NCI-H2196 (cell line): ENCODE data around the gene SLC5A10.

ENCODE experiments used
- DNase-seq: peaks from one replicate; lab custom pipeline; 2025; ENCODE audit not compliant: unreplicated experiment; lab: John Stamatoyannopoulos, UW

SLC5A10 gene

DNA sequence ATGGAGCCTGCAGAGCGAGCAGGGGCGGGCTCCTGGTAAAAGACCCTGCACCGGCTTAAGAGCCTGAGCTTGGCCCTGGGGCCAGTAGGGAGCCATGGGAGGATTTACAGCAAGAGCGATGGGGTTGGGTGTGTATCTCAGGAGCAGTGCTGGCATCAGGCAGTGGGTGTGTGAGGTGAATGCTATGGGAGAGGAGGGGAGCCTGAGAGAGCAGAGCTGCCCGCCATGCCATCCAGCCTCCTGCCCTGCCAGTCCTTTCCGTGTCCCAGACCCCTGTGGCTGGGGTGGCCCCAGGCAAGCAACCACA is 29.3 kb downstream of the SLC5A10 start:
- no peak for DNase-seq

DNA sequence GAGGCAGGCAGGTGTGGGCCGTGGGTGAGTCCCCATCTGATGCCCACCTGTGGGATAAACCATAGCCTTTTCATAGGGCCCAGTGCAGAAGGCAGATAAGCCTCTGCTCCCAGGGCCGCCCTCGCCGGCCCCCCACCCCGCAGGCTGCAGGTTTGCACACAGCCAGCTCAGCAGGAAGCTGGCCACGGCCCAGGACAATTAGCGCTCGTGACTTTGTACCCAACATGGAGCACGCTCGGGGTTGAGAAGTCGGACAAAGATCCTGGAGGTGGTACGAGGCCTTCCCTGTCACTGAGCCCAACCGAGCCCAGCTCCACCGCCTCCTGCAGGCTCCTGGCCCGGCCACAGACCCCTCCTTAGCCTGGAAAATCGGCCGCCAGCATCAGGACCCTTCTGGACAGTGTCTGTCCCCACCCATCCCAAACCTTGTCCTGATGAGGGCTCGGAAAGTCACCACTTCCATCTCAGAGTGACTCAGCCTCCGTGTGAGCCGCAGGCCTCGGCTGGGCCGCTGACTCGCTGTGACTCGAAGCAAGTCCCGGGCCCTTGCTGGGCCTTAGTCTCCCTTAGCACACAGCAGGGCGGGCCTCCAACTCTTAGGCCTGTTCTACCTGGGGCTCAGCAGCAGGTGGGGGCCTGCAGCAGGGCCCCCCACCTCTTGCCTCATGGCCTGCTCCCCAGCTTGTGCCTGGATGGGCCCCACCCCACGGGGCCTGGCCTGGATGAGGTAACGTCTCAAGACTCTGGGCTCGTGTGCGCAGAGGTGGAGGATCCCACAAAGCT is 29.9 kb downstream of the SLC5A10 start:
- DNase-seq: no peak

DNA sequence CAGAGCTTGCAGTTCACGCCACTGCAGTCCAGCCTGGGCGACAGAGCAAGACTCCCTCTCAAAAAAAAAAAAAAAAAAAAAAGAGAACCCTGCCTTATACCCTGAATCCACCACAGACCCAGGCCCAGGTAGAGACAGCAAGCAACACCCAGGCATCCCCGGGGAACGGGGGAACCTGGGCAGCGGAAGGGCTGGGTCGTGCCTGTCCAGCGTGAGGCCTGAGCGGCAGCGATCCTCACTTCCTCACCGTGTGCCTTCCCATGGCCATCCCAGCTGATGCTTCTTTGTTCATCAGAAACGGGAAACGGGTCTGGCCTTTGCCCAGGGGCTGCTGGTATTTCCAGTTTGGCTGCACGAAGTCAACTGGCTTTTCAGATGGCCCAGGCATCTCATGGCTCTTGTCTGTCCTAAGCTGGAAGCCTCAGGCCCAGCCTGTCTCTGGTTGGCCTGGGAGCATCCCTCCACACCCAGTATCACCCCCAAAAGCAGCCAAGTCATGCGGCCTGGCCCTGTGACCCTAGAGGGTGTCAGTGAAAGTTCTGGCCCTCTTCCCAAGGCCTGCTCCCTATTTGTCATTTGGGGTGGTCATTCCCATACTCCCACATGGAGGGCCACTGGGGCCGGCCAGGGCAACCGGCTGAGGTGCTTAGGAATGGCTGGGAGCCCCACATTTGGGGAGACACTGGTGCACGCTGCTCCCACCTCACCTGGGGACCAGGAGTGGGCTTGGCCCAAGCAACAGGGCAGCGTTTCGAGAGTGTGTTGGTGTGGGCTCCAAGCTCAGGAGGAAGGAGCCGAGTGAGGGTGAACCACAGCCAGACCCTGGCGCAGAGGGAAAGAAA is 32.5 kb downstream of the SLC5A10 start:
- DNase-seq: no peak

DNA sequence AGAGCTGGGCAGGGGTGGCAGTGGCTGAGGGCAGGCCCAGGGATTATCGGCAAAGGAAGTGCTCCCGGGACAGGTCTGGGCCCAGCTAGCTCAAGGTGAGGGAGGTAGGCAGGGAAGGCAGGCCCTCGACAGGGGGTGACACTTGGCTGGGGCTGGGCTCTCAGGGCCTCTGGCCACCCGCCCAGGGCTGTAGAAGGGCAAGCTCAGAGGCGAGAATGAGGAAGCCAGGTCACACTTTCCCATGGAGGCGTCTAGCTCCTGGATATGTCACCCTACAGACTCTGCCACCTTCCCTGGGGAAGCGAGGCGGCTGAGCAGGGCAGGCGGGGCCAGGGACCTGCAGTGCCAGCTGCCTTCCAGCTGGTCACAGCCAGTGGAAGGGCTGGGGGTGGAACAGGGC is 33.5 kb downstream of the SLC5A10 start:
- no peak for DNase-seq

DNA sequence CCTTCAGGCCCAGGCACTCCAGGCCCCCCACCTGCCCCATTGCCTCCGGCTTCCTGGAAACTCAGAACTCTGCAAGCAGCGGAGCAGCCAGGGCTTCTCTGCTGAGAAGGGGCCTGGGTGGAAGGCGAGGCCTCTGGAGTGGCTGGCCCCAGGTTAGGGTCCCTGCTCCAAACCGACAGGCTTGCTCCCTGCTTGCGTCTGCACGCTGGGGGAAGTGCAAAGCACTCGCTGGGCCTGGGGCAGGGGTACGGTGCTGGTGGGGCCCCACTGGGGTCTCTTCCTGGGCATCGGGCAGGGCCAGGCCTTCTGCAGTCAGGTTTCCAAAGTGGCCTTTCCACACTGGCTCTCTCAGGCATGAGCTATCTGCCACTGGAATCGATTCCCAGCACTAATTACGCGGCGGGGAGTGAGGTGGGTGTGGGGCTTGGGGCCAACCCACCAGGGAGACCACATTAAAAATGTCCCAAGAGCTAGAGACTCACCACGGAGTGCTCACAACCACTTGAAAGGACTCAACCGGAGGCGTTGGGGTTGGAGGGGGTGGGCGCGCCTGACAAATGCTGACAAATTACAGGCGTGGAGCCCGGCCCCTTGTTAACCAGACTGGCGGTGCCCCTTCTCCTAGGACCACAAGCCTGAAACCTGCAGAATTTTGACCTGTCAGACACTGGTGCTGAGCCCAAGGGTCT is 34.7 kb downstream of the SLC5A10 start:
- no peak for DNase-seq

DNA sequence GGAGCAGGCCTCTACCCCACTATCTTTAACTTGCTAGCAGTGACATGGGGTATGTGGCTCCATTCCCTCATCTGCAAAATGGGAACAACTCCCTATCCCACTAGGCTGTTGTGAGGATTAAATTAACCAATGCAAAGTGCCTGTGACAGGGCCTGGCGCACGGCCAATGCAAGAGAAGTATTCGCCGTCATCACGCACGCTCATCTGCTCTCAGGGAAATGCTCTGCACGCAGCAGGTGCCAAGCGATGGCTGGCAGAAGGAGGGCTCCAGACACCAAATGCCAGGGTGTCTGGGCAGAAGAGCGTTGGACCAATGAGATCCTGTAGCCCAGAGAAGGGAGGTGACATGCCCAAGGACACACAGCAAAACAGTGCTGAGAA is 35.3 kb downstream of the SLC5A10 start:
- DNase-seq: no peak

DNA sequence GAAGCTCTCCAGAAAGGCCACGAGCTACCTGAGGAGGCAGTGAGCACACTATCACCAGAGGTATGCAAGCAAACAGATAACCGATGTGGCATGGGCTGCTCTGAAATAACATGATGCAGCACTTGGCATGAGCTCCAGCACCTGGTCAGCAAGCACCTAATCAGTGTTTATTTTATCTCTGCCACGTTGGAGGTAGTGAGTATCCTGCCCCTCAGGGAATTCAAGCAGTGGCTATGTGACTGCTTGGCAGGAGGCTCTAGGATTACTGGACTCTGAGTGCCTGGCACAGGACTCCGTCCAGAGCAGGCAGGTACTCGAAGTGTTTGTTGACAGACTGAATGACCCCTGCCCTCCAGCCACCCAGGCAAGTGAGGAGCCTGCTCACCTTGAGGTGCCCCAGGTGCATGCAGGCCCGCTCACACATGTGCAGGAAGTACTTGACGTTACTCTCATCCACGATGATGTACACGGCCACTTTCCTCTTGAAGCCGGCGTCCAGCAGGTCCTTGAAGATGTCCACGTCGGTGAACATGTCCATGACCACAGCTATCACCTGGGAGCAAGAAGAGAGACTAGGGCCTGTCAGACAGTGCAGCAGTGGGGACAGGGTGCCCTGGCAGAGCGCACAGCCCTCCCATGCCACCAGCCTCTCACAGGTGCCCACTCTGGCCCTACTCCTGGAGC is 36.0 kb downstream of the SLC5A10 start:
- peak; percentile 45 for DNase-seq

DNA sequence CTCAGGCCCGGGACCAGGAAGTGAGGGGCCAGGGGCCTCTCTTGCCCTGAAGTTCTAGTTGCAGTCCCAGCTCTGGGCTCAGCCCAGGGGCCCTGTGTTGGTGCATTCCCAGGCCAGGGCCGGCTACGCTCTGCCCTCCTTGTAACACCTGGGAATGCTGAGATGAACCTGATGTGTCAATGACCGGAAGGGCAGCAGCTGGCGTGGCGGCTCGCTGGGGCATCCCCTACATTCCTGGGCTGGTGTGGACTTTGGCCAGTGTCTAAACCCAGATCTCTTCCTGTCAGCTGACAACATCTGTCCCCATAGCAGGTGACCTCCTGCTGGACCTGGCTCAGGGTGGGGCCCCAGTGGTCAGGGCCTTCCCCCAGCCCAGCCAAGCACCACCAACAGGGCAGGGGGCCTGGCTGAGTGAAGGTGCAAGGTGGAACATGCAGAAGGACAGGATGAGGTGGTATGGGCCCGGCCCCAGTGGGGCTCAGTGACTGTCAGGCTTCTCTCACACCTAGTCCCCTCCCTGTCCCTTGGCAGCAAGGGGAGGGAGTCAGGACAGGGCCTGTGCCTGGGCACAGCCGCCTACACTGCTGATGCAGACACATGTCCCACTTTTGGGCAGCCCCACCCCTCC is 36.7 kb downstream of the SLC5A10 start:
- DNase-seq: no peak

DNA sequence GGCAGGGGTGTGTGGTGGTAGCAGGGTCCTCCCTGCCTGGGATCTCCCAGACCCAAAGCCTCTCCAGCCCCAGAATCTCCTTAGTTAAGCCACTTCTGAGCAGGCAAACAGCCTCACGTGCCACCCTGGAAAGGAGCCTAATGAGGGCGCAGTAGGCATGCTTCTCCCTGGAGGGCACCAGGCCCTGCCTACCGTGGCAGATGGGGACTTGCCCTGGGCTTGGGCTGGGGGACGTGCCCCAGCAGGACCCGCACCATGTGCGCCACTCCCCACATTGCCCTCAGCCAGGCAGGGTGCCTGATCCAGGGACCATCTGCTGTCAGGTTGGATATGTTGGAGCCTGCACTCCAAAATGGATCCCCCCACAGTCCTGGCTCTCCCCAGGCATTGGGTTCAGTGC is 38.4 kb downstream of the SLC5A10 start:
- no peak for DNase-seq

DNA sequence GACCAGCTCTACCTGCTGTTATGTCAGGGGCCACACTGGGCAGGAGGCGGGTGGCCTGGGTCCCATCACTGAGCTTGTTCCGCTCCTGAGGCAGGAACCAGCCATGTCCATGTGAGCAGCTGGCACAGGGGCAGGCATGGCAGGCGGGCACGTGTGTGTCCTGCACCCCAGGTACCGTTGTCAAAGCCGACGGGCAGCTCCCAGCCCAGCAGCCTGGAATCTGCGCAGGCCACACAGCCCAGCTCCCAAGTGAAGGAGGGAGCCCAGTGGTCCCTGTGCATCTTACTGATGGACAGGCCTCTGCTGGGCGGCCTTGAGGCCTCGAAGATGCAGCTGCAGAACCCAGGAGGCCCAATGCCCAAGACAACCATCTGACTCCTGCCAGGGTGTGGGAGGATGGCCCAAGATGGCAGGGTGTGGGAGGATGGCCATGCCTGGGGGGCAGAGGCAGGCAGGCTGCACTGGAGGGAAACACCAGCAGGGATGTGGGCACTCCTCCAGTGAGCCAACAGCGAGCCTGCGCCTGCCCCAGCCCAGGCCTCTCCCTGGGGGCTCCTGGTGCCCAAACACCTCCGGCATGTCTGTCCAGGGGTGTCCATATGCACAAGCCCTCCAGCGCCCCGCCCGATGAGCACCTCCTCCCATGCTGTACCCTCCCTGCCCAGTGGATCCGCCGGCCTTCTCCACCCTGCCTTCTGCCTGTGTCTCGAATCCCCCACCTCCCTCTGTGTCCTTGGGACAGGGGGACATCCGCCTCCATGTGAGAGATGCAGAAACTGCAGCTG is 39.8 kb downstream of the SLC5A10 start:
- DNase-seq: no peak

DNA sequence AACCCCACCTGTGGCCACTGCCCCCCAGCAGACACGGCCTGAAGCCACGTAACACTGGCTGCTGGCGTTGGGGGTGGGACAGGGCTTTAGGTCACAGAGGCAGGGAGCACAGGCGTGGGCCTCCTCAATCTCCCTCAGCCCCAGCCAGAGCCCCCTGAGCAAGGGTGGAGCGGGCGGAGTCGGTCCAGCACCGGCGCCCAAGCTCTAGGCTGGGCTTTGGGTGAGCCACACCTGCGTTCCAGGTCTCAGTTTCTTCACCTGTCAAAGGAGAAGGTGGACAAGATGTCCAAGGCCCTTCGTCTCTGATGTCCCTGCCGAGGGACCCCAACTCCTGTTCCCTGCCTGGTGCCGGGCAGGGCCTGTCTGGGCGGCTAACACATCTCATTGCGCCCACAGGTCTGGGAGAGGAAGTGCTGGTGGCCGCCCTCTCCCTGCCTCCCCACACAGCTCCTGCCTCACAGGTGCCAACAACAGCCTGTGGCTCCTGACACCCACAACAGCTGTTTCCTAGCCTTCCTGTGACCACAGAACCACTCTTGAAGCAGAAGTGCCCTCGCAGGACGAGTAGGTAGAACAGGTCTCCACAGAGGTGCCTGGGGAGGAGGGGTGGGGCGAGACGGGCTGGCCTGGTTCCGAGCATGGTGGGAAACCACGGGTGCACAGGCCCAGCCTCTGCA is 40.6 kb downstream of the SLC5A10 start:
- no peak for DNase-seq

DNA sequence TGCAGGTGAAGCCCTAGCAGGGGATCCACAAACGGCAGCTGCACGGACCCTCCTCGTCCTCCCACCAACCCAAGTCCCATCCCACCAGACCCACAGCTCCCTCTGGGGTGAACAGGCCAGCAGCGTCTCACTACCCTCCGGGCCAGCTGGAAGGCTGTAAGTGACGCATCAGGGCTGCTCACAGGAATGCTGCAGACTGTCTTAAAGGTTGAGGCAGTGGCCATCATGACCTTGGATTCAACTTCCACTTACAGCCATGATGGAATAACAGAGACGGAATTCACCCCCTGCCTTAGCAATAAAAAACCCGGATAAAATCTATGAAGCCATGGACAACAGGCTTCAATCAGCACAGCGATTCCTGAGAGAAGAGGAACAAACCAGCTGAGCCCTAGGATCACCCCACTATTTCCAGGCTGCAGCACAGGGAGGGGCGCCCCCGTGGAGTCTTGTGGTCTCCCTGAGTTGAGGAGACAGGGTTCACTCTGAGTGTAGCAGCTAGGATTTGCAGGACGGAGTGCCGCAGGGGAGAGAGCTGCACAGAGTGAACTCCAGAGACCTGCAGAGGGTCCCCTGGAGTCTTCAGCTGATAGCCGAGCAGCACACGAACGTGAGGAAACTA is 42.1 kb downstream of the SLC5A10 start:
- DNase-seq: no peak

DNA sequence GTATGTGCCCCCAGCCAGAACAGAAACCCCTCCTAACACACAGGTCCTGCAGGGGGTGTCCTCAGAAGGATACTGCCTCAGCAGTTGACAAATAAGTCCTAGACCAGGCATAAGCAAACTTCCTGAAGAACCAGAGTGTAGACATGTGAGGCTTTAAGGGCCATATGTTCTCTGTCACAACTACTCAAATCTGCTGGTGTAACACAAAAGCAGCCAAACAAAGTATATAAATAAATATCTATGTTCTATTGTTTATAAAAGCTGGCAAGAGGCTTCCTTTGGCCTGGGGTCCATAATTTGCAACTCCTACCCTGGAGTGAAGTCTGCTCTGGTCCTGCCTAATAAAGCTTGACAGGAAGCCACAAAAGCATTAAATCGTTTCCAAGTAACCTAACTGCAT is 42.7 kb downstream of the SLC5A10 start:
- no peak for DNase-seq

DNA sequence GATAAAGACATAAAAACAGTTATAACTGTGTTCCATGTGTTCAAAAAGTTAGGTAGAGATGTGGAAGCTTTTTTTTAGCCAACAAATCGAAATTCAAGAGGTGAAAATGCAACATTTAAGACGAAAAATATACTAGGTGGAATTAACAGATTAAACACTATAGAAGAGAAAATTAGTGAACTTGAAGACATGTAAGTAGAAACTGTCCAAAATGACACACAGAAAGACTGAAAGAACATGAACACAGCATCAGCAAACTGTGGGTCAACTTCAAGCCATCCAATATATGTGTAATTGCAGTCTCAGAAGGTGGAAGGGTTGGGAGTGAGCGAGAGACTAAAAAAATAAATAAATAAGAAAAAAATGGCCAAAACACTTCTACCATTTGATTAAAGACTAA is 43.3 kb downstream of the SLC5A10 start:
- no peak for DNase-seq

DNA sequence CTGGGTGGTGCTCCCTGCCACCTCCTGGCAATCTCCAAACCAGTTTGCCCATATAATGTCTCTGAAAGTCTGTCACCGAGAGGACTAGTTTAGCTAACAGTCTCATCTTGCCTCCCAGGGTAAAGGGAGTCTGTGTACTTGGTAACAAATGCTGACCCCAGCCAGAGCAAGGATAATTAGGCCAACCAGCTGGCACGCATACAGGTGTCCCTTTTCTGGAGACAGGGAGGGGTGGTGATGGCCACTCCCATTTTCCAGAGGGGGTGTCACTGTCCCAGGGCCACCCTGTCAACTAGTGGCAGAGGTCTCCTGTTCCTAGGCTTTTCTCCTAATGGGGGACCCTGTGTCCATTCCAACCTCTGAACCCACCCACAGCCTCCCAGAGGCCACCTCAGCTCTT is 44.5 kb downstream of the SLC5A10 start:
- DNase-seq: no peak

DNA sequence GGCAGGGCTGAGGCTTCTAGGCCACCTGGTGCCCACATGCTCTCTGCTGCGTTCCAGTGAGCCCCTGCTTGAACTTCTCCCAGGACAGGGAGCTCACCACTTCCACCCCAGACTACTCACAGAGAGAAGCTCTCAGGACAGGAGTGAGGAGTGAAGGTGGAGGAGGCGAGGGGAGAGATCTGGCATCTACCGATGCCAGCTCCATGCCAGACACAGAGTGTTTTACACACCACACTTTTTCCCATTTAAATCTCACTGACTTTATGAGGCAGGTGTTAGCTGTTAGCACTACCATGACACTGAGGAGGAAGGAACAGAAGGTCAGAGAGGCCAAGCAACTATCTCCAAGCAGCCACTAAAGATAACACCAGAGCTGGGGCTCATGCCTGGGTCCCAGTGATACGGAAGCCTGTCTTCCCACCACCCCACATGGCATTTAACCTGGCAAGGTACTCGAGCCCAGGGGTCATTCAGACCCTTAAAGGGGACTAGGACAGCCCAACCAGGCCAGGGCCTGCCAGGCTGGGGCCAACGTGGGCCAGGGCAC is 45.8 kb downstream of the SLC5A10 start:
- DNase-seq: no peak

DNA sequence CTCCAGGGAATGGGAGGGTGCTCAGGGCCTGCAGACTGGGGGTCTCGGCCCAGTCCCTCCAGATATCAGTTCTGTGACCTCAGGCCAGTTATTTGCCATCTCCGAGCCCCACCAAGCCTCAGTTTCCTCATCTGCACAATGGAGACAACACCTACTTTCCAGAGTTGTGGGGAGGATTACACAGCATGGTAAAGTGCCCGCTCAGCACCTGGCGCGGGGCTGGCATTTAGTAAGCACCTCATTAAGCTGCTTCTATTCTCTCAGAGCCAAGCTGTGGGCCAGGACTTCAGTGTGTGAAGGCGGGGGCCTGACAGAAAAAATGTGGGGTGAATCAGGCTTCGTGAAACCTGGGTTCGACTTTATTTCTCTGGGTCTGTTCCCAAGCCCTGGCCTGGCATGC is 47.4 kb downstream of the SLC5A10 start:
- no peak for DNase-seq

DNA sequence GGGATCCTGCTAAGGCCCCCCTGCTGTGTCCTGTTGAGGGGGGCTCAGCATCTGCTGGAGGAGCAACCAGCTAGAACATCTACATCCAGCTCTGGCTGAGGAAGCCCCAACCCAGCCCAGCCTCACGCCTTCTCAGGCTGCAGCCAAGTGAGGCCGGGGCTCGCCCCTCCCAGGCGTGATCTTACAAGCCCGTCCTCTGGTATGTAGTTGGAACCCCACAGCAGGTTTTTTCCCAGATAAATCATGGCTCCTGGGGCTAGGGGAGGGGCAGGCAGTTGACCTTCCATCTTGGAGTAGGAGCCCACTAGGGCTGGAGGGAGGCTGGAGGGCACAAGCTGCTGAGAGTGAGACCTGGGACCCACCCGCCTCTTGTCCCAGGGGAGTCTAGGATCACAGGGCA is 47.9 kb downstream of the SLC5A10 start:
- DNase-seq: no peak
